Amniotic stem cell (primary cell): ENCODE data around the gene GTF2F2.
A peak's percentile ranks its signal among the peaks of the same experiment; 100 is the strongest.
"Not testable (repeated sequence)": the region's sequence is repeated elsewhere in the genome, so short reads cannot be mapped to it uniquely, and the experiment has no call there.

Source experiments
- DNase-seq: peaks from one replicate; lab custom pipeline; 2025; lab: John Stamatoyannopoulos, UW

GTF2F2 gene

DNA sequence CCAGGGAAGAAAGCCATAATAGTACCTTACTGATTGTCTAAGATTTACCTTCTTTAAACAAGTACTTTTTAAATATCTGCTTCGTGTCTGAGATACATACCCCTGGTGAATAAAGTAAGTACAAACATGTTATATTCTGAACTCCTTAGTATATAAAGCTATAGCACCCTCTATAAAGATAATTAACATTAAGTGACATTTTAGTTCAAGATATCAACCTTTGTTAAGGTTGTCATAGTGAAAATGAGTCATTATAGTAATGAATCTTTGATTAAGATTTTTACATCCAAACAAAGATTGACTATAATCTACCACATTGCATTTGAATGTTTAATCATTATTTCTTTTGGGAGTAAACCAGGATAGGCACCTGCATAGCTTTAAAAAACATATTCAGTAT, 135.9 kb downstream of the GTF2F2 start:
- DNase-seq: no peak

DNA sequence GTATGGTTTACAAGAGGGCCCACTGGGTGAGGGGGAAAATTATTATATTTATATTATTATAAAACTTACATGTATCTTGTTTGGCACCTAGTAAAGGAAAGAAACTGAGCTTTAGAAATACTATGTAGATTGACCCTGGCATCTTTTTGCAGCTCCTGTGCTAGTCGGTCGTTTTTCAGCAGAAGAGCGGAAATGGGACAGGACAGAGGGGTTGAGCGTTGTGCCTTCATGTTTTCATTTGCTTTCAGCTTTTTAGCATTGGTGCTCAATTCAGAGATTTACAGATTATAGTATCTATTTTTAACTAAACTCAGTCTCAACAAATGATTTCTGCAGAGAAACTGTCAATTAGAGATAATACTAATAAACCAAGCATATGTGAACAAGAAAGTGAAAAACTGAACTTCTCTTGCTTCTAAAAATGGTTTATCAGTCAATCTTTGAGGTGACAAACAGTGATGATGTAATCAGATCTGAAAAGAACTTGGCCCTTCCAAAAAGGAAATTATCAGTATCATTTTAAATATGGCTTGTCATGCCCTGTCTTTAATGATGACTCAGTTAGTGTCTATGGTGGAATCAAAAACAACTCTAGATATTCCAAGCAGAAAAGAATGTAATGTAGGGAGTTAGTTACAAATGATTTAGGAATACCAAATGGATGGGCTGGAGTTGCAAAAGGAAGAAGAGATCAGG, 137.5 kb downstream of the GTF2F2 start:
- DNase-seq: no peak

GRCh38 chr13:45258334-45258675, 138.0 kb downstream of the GTF2F2 start:
- DNase-seq: no peak

DNA sequence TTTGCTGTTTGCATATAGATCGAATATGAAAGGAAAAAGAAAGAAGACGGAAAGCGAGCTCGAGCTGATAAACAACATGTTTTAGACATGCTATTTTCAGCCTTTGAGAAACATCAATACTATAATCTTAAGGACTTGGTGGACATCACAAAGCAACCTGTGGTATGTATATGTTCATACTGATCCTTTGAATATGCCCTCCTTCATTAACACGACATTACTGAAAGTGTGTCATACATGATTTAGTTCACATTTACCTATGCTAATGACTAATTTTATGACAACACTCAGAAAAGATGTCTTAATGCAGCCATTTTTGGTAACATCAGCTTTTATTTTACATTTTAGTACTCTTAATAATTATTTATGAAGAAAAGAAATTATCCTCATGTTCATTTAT, 146.9 kb downstream of the GTF2F2 start:
- DNase-seq: no peak

GRCh38 chr13:45269204-45269603, 148.9 kb downstream of the GTF2F2 start:
- DNase-seq: no peak

DNA sequence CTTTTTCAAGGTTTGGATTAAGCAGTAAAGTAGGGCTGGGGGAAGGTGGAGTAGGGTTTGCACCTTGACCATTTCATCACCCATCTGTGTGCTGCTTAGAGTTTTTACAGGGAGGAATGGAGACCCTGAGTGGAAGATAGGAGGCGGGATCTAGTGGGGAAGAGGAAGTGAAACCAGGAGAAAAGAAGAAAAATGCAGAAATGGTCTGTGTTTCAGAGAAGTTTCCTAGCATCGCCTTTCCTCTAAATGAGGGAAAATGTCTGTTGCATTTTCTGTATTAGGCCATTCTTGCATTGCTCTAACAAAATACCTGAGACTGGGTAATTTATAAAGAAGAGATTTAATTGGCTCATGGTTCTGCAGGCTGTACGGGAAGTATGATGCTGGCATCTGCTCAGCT, 156.6 kb downstream of the GTF2F2 start:
- no peak for DNase-seq

DNA sequence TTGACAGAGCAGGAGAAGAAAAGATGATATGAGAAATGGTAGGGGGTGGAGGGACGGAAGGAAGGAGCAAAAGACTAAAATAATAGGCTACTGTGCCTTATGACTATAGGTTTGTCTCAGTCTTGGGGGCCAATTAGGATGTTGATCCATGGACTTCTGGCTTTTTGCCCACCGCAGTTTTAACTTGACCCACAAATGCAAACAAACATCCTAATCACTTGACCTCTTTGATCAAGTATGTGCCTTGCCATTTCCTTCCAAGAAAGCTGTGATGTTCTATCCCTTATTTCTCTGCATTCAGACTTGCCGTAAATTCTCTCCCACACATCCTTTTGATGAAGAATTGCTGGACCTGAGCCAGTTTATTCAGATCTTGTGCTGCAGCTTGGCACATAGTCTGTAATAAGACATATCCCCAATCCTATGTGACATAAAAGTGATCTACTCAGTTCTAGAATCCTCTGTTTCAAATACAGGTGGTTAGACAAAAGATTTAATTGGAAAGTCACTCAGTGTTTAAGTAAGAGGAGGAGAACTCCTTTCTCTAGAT, 157.9 kb downstream of the GTF2F2 start:
- no peak for DNase-seq

GRCh38 chr13:45280011-45280410, 159.7 kb downstream of the GTF2F2 start:
- no peak for DNase-seq

DNA sequence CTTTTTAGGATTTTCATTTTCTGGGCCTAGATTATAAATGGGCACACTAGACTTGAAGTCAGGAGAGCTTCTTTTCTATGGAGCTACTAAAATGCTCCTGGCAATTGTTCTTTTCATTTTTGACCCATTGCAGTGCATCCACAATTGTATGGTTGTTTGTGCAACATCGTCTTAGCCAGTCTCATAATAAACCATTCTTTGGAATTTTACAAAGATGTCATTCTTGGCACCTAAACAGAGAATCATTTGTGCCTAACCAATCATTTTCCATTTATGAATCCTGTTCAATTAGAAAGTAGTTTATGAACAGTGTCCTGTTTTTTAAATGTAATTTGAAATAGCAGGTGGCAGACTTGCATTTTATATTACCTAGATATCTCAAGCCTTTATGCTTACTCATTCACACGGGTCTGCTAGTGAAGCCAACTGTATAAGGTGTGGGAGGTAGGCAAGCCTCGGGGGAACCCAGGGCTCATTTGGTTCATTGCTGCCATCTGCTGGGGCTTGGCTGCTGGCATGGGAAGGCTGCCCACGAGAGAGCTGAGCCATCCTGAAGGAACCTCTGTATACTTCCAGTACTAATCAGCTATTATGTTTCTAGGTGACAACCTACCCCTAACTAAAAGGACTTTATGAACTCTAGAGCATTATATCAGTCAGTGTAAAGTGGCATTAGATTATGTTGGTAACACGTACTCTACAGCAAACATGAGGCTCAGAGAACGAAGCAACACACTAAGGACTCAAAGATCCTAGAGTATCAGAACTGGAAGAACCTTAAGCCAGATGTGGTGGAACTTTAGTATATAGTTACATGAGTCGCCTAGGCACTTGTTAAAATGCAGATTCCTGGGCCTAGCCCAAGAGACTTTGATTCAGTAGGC, 160.7 kb downstream of the GTF2F2 start:
- peak; percentile 32 for DNase-seq

GRCh38 chr13:45282994-45283393, 162.7 kb downstream of the GTF2F2 start:
- DNase-seq: no peak

- no peak for DNase-seq
Measured at GRCh38 chr13:45289936-45290563, 169.7 kb downstream of the GTF2F2 start.

DNA sequence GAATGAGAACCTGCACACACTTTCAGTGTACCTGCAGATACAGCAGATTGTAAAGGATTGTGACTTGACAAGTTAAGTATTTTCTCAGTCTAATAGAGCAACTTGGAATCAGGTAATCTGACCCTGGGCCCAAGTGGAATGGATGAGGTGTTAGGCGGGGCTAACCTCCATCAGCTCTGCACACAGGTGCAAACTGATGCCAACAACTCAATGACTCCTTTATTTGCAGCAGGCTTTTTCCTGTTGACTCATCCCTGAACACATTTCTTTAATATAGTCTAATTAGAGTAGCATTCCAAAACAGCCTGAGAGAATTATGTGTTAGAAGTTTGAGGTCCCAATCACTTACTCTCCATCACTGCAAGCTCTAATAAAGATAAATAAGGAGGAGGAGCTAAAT, 171.9 kb downstream of the GTF2F2 start:
- no peak for DNase-seq

DNA sequence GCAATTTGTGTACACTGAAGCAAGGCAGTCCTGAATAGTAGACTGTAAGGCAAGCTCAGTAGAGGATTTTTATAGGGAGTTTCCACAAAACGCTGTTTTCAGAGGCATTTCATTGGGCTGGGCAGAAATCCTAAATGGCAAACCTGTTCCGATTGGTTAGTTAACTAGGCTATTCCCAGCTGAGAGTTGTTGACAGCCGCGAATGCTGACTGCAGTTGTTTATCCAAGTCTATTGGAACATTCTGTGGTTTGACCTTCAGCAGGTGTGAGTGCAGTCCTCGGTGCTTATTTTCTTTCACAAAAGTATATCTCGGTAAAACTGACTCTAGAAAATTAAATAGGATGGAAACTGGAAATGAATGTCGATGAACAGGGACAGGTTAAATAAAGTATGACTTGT, 175.2 kb downstream of the GTF2F2 start:
- DNase-seq: no peak

GRCh38 chr13:45296259-45296658, 175.9 kb downstream of the GTF2F2 start:
- DNase-seq: no peak

- no peak for DNase-seq
Measured at GRCh38 chr13:45297456-45298205, 177.3 kb downstream of the GTF2F2 start.

DNA sequence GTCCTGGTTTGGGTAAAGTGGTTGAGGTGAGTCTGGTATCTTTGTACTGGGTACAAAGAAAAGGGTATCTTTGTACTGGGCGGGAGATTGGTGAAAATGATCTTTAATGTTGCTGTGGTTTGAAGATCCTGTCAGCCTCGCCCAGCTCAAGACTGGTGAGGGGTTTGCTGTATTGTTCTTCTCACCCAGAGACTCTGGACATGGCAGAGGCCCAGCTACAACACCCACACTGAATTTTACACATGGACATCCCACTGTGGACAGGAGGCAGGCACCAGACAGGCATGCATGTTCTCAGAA, 177.8 kb downstream of the GTF2F2 start:
- no peak for DNase-seq

DNA sequence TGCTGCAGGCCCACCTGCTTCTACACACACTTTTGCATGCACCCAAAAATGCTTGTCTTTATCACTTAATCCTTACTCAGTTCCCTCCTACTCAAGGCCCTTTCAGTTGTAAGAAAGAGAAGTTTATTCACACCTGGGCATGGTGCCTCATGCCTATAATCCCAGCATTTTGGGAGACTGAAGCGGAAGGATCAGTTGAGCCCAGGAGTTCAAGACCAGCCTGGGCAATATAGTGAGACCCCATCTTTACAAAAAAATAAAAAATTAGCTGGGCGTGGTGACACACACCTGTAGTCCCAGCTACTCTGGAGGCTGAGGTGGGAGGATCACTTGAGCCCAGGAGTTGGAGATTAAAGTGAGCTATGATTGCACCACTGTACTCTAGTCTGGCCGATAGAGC, 178.2 kb downstream of the GTF2F2 start:
- DNase-seq: not testable (repeated sequence)

- DNase-seq: no peak
Measured at GRCh38 chr13:45299194-45299593, 178.9 kb downstream of the GTF2F2 start.

DNA sequence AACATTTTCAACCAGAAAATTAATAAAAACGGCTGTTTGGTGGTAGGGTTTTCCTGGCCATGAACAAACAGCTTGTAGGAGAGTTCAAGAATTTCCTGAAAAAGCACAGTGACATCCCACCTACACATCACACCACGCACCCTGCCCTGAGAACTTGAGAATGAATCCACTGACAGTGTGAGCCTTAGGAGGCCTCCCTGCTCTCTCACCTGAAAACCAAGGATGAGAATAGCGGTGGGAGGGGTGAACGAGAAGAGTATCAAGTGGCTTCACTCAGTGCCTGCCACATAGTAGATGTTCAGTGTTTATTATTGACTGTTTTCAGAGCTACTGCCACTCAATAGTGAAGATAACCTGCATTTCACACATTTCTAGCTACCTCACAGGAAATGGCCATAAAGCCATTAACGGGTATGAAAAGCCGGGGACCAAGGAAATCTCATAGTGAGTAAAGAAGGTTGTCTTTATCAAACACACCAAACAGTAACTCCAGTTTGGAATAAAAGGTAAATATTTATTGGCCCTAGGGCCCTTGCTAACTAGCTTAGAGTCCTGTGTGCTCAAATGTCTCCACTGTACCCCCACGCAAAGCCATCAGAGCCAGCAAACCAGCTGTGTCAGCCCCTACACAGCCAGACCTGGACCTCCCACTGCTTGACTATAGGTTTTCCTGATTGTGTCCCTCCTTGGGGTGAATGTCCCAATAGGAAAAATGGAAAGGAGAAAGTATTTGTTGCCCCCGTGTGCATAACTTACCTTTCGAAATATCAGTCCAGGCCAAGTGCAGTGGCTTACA, 180.1 kb downstream of the GTF2F2 start:
- no peak for DNase-seq

GRCh38 chr13:45301263-45301662, 181.0 kb downstream of the GTF2F2 start:
- no peak for DNase-seq

- no peak for DNase-seq
Measured at GRCh38 chr13:45302507-45302906, 182.2 kb downstream of the GTF2F2 start.
